Spleen (tissue), 11 donors: ENCODE measurements around the gene BCOR. TPM values are rescaled to one million over a fixed set of nuclear protein-coding genes. Genes with fewer than 3 reads are reported as not detected.

Experiments used
- DNase-seq: peaks from one replicate; pipeline ENCODE4 v3.0.0-alpha.2; 2020
- H3K27ac ChIP-seq, 8 donors: fragments of 200-600 bp; sonication (generic) in 7 of 8; 1 replicate in 4 of 8; 2 replicates in 4 of 8; pipeline versions ENCODE4 v1.5.0 to v1.8.0; 2016 to 2021; ENCODE audit warnings: inconsistent platforms in 4 of 8, mild to moderate bottlenecking in 4 of 8, moderate library complexity in 1 of 8
- H3K27me3 ChIP-seq, 7 donors: fragments of 200-600 bp; sonication (generic) in 6 of 7; replicated peaks in 1 of 7; 1 replicate in 4 of 7; 2 replicates in 3 of 7; pipeline versions ENCODE4 v1.5.0 to v1.8.0; 2016 to 2021; ENCODE audit warnings: inconsistent platforms in 3 of 7, mild to moderate bottlenecking in 1 of 7
- H3K36me3 ChIP-seq, 6 donors: fragments of 200-600 bp; sonication (generic) in 5 of 6; 1 replicate in 4 of 6; 2 replicates in 2 of 6; pipeline versions ENCODE4 v1.5.0 to v1.8.0; 2016 to 2021; ENCODE audit warnings: inconsistent platforms in 2 of 6
- H3K4me1 ChIP-seq, 6 donors: fragments of 200-600 bp; sonication (generic) in 5 of 6; 1 replicate in 3 of 6; 2 replicates in 3 of 6; pipeline versions ENCODE4 v1.5.0 to v1.8.0; 2016 to 2021; ENCODE audit warnings: inconsistent platforms in 3 of 6
- H3K4me3 ChIP-seq, 8 donors: fragments of 200-600 bp; sonication (generic) in 7 of 8; 1 replicate in 4 of 8; 2 replicates in 4 of 8; pipeline versions ENCODE4 v1.5.0 to v1.8.0; 2016 to 2021; ENCODE audit warnings: inconsistent platforms in 4 of 8, mild to moderate bottlenecking in 4 of 8, moderate library complexity in 2 of 8
- H3K9me3 ChIP-seq, 8 donors: fragments of 200-600 bp; sonication (generic) in 7 of 8; 1 replicate in 4 of 8; 2 replicates in 4 of 8; pipeline versions ENCODE4 v1.5.0 to v1.8.0; 2016 to 2021; ENCODE audit warnings: inconsistent platforms in 4 of 8
- POLR2A ChIP-seq, 3 donors: fragments of 450-650 bp; IDR thresholded peaks; one replicate each; pipeline ENCODE4 v1.5.1; 2017; ENCODE audit warnings: antibody characterized with exemption in 3 of 3, mild to moderate bottlenecking in 1 of 3
- POLR2AphosphoS5 ChIP-seq, 3 donors: sonication (generic); formaldehyde crosslinking; IDR thresholded peaks; one replicate each; pipeline ENCODE4 v1.5.1; 2017; ENCODE audit warnings: antibody characterized with exemption in 3 of 3
- WGBS, 5 donors: extraction: QIAGEN DNeasy Blood & Tissue Kit in 3 of 5; methylation state at CpG; one replicate each; pipeline versions ENCODE4 v1.1.5 to v1.1.7; 2013 to 2018; 5-methylcytosine and 5-hydroxymethylcytosine counted together
- intact Hi-C: fragments of 100-400 bp; cut with DNase I; formaldehyde crosslinking; loops from one replicate; pipeline ENCODE4 v1.15.0; 2023; ENCODE audit warnings: low total_unique reads
- polyA plus RNA-seq, 3 donors: library from polyadenylated mRNA; stranded (reverse); fragments of 200-250 nt; gene quantifications; one replicate each; pipeline ENCODE4 v1.2.1, GENCODE V29; 2013
- total RNA-seq, 7 donors: library from RNA; depleted of rRNA in 3 of 7; stranded (reverse); fragments of >200 nt in 3 of 7; fragmentation: NEBNext Ultra II Directional in 4 of 7; extraction: Animal tissue kit (Norgen Biotek cat#: 25700) in 4 of 7; gene quantifications; one replicate each; pipeline versions ENCODE4 v1.1.0 to v1.2.1, GENCODE V29; 2016 to 2021
- TF ChIP-seq, protein P1 (sequence below), 11 experiments: fragments of 200-600 bp in 7 of 11; fragments of 450-650 bp in 4 of 11; sonication (generic) in 4 of 11; IDR thresholded peaks in 8 of 11; conservative IDR thresholded peaks in 3 of 11; 1 replicate in 7 of 11; 2 replicates in 4 of 11; pipeline versions ENCODE4 v1.4.0 to v1.8.0; 2016 to 2021; ENCODE audit warnings: antibody characterized with exemption in 11 of 11, inconsistent platforms in 4 of 11, mild to moderate bottlenecking in 1 of 11
- donor health status: healthy with polysubstance abuse.
- donor health status: DM: no; HTN: no; CAD: no; lungs with moderate emphysema.
- donor health status: DM: no; HTN: no; CAD: no.
- donor health status: Bipolar disorder and iron deficiency.
- donor health status: healthy.
- donor health status: DM: no; HTN: no; CAD: no.
- donor health status: DM: yes; HTN: yes; CAD: no.

The BCOR gene
- total and polyA plus RNA-seq, 10 donors: 8.3 to 38.6 (median 29.0) TPM

DNA sequence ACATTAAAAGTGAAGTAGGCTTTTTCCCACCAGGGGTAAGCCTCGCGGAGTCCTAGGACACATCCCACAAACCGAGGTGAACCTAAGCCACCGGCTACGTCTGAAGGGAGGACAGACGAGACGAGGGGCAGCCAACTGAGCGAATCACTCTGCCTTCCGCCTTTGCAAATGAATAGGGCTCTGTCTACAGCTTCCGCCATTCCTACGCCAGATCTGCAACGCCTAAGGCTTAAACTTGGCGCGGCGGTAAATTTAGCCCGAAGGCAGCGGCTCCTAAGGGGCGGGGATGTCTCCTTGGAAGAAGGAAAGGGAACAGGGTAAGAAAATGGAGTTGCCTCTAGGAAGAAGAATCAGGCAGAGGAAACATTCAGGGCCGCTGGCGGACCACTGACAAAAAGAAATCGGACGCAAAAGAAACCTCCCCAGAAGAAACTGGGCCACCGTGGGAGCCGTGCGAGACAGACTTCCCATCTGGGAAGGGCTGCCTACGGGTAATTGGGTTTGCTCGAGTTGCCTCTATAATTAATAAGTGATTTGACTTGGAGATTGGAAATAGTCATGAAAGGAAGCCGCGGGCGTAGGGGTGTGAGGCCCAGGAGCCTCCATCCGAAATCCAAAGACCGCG is 90.5 kb downstream of the BCOR start:
- WGBS, 5 donors: 55 to 82% (median 70%) methylated on average over 31 to 33 of the region's 33 CpGs
- intact Hi-C loops: no loop called here
- no peak overlapping the region for H3K27ac ChIP-seq
- TF ChIP-seq POLR2A (IDR thresholded peaks at IDR 0.05) (no peak), POLR2AphosphoS5 (IDR thresholded peaks at IDR 0.05) (no peak)
- TF ChIP-seq, protein P1, sequence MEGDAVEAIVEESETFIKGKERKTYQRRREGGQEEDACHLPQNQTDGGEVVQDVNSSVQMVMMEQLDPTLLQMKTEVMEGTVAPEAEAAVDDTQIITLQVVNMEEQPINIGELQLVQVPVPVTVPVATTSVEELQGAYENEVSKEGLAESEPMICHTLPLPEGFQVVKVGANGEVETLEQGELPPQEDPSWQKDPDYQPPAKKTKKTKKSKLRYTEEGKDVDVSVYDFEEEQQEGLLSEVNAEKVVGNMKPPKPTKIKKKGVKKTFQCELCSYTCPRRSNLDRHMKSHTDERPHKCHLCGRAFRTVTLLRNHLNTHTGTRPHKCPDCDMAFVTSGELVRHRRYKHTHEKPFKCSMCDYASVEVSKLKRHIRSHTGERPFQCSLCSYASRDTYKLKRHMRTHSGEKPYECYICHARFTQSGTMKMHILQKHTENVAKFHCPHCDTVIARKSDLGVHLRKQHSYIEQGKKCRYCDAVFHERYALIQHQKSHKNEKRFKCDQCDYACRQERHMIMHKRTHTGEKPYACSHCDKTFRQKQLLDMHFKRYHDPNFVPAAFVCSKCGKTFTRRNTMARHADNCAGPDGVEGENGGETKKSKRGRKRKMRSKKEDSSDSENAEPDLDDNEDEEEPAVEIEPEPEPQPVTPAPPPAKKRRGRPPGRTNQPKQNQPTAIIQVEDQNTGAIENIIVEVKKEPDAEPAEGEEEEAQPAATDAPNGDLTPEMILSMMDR (IDR thresholded peaks at IDR 0.05 in 8 of 11, conservative IDR thresholded peaks at IDR 0.05 in 3 of 11): no peak
- peaks cover 5 to 67% (median 48%) of the 10 kb centered on the region in 6 donors for H3K4me1 ChIP-seq
- no peaks in the 10 kb centered on the region for H3K9me3 ChIP-seq
- H3K27me3 ChIP-seq: peaks cover 0 to 86% (median 50%) of the 10 kb centered on the region in 7 donors
- H3K36me3 ChIP-seq: no peaks in the 10 kb centered on the region
- DNase-seq: no peak
- no peak overlapping the region for H3K4me3 ChIP-seq

DNA sequence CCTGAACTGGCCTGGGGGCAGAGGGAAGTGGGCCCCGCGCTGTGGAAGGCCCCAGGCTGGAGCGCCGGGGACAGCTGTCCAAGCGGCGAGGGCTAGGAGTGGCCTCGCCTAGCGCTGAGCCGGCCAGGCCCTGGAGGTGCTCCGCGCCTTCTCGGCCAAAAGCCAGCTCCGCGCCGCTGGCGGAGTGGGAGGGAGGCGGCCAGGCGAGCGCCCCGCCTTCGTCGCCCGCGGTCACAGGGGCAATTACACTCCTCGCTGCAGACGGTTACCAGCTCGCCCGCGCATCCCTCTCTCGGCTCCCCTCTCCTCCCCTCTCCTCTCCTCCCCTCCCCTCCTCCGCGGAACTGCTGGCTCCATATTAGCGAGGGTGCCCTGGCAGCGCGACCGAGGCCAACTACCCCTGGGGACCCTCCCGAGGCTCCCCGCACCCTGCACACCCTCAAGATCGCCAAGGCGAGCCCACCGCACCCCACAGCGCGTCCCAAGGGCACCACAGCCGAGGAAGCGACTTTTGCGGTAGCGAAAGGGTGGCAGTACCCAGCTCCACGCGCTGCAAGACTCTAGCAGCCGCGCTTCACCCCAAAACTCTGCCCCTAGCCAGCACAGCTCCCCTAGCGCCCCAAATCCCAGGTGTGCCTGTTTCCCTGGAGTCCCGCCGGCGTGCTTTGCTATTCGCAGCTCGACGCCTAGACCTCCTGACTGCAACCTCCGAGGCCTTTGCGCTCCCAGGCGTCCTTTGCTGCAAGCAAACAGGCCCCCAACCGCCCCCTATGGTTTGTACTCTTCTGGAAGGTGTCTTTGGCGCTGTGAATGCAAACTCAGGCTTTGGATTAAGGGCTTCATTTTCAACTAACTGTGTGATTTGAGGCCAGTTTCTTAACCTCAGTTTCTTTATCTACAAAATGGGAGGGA is 91.4 kb downstream of the BCOR start:
- H3K4me3 ChIP-seq: peak overlapping the region in 6 of 8 donors; percentile 3 to 63 (median 28)
- 18 to 38% (median 33%) methylated on average over 12 to 63 of the region's 63 CpGs for WGBS, 5 donors
- DNase-seq: peak; percentile 79
- H3K4me1 ChIP-seq: peaks cover 5 to 58% (median 42%) of the 10 kb centered on the region in 6 donors
- intact Hi-C loops: no loop called here
- TF ChIP-seq POLR2AphosphoS5 (IDR thresholded peaks at IDR 0.05): peak in 1 of 3 donors; percentile 44
- TF ChIP-seq, protein P1 (IDR thresholded peaks at IDR 0.05 in 8 of 11, conservative IDR thresholded peaks at IDR 0.05 in 3 of 11): no peak
- H3K36me3 ChIP-seq: no peaks in the 10 kb centered on the region
- peak overlapping the region in 1 of 8 donors; percentile 28 for H3K27ac ChIP-seq
- H3K27me3 ChIP-seq: peaks cover 0 to 78% (median 50%) of the 10 kb centered on the region in 7 donors
- H3K9me3 ChIP-seq: no peaks in the 10 kb centered on the region

DNA sequence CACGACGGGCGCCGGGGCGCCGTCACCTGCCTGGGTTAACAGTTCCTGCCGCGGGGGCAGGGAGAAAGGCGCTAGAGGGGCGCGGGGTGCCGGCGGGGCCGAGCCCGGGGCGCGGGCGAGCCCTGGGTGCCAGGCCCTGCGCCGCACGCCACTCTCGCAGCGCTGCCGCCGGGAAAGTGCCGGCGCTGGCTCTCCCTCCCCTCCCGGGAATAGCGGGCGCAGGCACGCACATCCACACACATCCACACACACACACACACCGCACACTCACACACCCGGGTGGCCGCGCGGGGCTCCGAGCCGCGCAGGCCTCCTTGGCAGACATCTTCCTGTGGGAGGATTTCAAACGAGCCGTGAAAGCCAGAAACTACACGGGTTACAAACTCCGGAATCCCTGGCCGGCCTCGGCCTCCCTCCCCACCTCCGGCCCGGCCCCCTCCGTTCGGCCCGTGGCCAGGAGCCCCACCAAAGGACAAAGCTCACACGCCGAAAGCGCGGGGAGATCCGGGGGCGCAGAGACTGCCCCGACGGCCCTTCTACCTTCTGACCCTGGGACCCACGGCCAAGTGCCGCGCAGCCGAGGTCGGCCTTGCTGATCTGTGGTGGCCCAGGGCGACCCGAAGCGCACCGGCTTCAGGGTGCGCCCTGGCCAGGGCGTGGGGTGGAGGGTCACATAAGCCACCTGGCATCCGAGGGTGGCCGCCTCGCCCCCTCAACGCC is 92.3 kb downstream of the BCOR start:
- Histone ChIP-seq H3K9me3 (no peaks in the 10 kb centered on the region), H3K4me1 (peaks cover 5 to 49% (median 37%) of the 10 kb centered on the region in 6 donors), H3K27ac (peak overlapping the region in 1 of 8 donors; percentile 28), H3K36me3 (no peaks in the 10 kb centered on the region), H3K4me3 (peak overlapping the region in 6 of 8 donors; percentile 3 to 63 (median 28)), H3K27me3 (peaks cover 0 to 68% (median 50%) of the 10 kb centered on the region in 7 donors)
- DNase-seq: peak; percentile 72
- intact Hi-C loops: no loop called here
- WGBS, 5 donors: 6 to 25% (median 17%) methylated on average over 10 to 73 of the region's 73 CpGs
- TF ChIP-seq, protein P1 (IDR thresholded peaks at IDR 0.05 in 8 of 11, conservative IDR thresholded peaks at IDR 0.05 in 3 of 11): no peak
- TF ChIP-seq POLR2A (IDR thresholded peaks at IDR 0.05): no peak
- TF ChIP-seq POLR2AphosphoS5 (IDR thresholded peaks at IDR 0.05): peak in 1 of 3 donors; percentile 21
